Liver (tissue), 3 donors: Measurements from ENCODE around the gene DCDC2C.

Source experiments
- CTCF ChIP-seq: fragments of 150-350 bp; IDR thresholded peaks from 2 replicates; pipeline ENCODE4 v1.5.1; 2017; ENCODE audit warnings: improper control_type of control experiment, low read depth, low read length; ENCODE audit not compliant: missing input control
- GABPA ChIP-seq, 2 donors: IDR thresholded peaks in 1 of 2; conservative IDR thresholded peaks in 1 of 2; 2 replicates each; pipeline ENCODE4 v1.6.1; 2016; ENCODE audit warnings: antibody characterized with exemption in 2 of 2, mild to moderate bottlenecking in 1 of 2, moderate library complexity in 1 of 2
- RAD21 ChIP-seq, 2 donors: IDR thresholded peaks; 2 replicates each; pipeline ENCODE4 v1.6.1; 2016; ENCODE audit warnings: antibody characterized with exemption in 2 of 2, mild to moderate bottlenecking in 2 of 2
- donor health status: healthy.
- donor health status: healthy.

DNA sequence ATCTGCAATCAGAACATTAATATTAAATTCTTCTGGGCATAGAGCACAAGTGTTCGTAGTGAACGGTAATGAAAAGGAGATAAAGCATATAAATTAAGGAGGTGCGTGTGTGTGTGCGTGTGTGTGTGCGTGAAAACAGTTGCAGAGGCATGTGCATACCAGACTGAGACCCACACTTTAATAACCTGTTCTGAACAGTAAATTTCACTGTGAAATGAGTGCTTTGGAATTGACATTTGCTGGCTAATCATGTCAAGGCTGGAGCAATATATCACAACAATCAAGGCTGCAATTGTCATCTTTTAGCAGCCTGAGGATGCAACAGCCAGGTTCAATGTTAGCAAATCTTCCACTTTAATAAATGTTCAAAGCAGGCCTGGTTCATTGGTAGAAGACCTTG, 57.9 kb downstream of the DCDC2C start:
- TF ChIP-seq CTCF (no peak), RAD21 (IDR thresholded peaks at IDR 0.05) (no peak), GABPA (IDR thresholded peaks at IDR 0.05 in 1 of 2, conservative IDR thresholded peaks at IDR 0.05 in 1 of 2) (no peak)
